Hepatocyte (in vitro differentiated cells): ENCODE results near the gene SUGP2. TPM values are rescaled to one million over a fixed set of nuclear protein-coding genes. Genes with fewer than 3 reads are reported as not detected.

Experiments used
- DNase-seq: peaks from one replicate; pipeline ENCODE4 v3.0.0-alpha.2; 2016; ENCODE audit warnings: low spot score
- H2AFZ ChIP-seq: fragments of 200-600 bp; sonication (generic); 2 replicates; pipeline ENCODE4 v1.6.0; 2016; ENCODE audit warnings: antibody characterized with exemption, mild to moderate bottlenecking
- H3K27ac ChIP-seq: fragments of 200-600 bp; sonication (generic); 2 replicates; pipeline ENCODE4 v1.5.1; 2016; ENCODE audit warnings: mild to moderate bottlenecking
- H3K27me3 ChIP-seq: fragments of 200-600 bp; sonication (generic); 2 replicates; pipeline ENCODE4 v1.6.1; 2016
- H3K36me3 ChIP-seq: fragments of 200-600 bp; sonication (generic); replicated peaks from 2 replicates; pipeline ENCODE4 v1.5.1; 2016; ENCODE audit warnings: low read depth; ENCODE audit not compliant: insufficient read depth
- H3K4me1 ChIP-seq: fragments of 200-600 bp; sonication (generic); 2 replicates; pipeline ENCODE4 v1.5.1; 2016; ENCODE audit warnings: mild to moderate bottlenecking, moderate library complexity; ENCODE audit not compliant: insufficient read depth
- H3K4me2 ChIP-seq: fragments of 200-600 bp; sonication (generic); 2 replicates; pipeline ENCODE4 v1.6.0; 2016
- H3K4me3 ChIP-seq: fragments of 200-600 bp; sonication (generic); 2 replicates; pipeline ENCODE4 v1.5.1; 2016; ENCODE audit warnings: mild to moderate bottlenecking
- H3K79me2 ChIP-seq: fragments of 200-600 bp; sonication (generic); 2 replicates; pipeline ENCODE4 v1.6.0; 2017; ENCODE audit warnings: mild to moderate bottlenecking
- H3K9me2 ChIP-seq: fragments of 200-600 bp; sonication (generic); replicated peaks from 2 replicates; pipeline ENCODE4 v1.6.0; 2017; ENCODE audit warnings: mild to moderate bottlenecking; ENCODE audit not compliant: insufficient read depth
- H3K9me3 ChIP-seq: fragments of 200-600 bp; sonication (generic); 2 replicates; pipeline ENCODE4 v1.5.1; 2016; ENCODE audit warnings: low read depth, mild to moderate bottlenecking
- H4K20me1 ChIP-seq: fragments of 200-600 bp; sonication (generic); 2 replicates; pipeline ENCODE4 v1.6.0; 2016; ENCODE audit warnings: mild to moderate bottlenecking; ENCODE audit not compliant: insufficient read depth, poor library complexity, severe bottlenecking
- CTCF ChIP-seq: fragments of 200-600 bp; sonication (generic); IDR thresholded peaks from 2 replicates; pipeline ENCODE4 v1.5.1; 2016; ENCODE audit warnings: antibody characterized with exemption, mild to moderate bottlenecking; ENCODE audit not compliant: poor library complexity
- EZH2 ChIP-seq: fragments of 200-600 bp; sonication (generic); IDR thresholded peaks from 2 replicates; pipeline ENCODE4 v1.6.1; 2016; ENCODE audit warnings: antibody characterized with exemption, mild to moderate bottlenecking, borderline replicate concordance
- EZH2phosphoT487 ChIP-seq: fragments of 200-600 bp; sonication (generic); IDR thresholded peaks from one replicate; pipeline ENCODE4 v1.6.1; 2018; ENCODE audit warnings: antibody characterized with exemption, mild to moderate bottlenecking, low read depth, moderate library complexity; ENCODE audit not compliant: unreplicated experiment, severe bottlenecking
- WGBS: methylation state at CpG from one replicate; pipeline ENCODE4 v1.1.6; 2016; ENCODE audit warnings: low lambda C conversion rate; ENCODE audit errors: missing lambda C conversion rate; 5-methylcytosine and 5-hydroxymethylcytosine counted together
- polyA plus RNA-seq: library from polyadenylated mRNA; unstranded; fragments of >200 nt; fragmentation: Nextera tagmentation; extraction: Ambion mirVana; gene quantifications from 2 replicates; pipeline ENCODE4 v1.2.1, GENCODE V29; 2016
- total RNA-seq: library from RNA; depleted of rRNA; stranded (reverse); fragments of >200 nt; gene quantifications from 2 replicates; pipeline ENCODE4 v1.2.3, GENCODE V29; 2014

Gene SUGP2
- total and polyA plus RNA-seq, 2 experiments from 2014 or later: 36.4 to 51.0 TPM

GRCh38 chr19:18942692-18943091 is 90.6 kb downstream of the SUGP2 start:
- Histone ChIP-seq H3K36me3 (no peaks in the 10 kb centered on the region), H3K27me3 (no peaks in the 10 kb centered on the region), H3K27ac (no peak overlapping the region), H2AFZ (no peak overlapping the region), H3K4me3 (no peak overlapping the region), H3K9me2 (no peaks in the 10 kb centered on the region), H3K9me3 (no peaks in the 10 kb centered on the region), H3K79me2 (peaks cover 17% of the 10 kb centered on the region), H3K4me1 (peaks cover 7% of the 10 kb centered on the region), H3K4me2 (no peak overlapping the region), H4K20me1 (peaks cover 8% of the 10 kb centered on the region)
- no peak for TF ChIP-seq CTCF
- no peak for TF ChIP-seq EZH2phosphoT487
- no peak for TF ChIP-seq EZH2
- WGBS: 93% methylated on average over 6 of the region's 6 CpGs
- DNase-seq: no peak

GRCh38 chr19:18941628-18942354 is 91.5 kb downstream of the SUGP2 start:
- H3K4me3 ChIP-seq: no peak overlapping the region
- no peak for DNase-seq

More at GRCh38 chr19:18941628-18942354, 91.5 kb downstream of the SUGP2 start:
- peaks cover 8% of the 10 kb centered on the region for H4K20me1 ChIP-seq
- H3K27me3 ChIP-seq: no peaks in the 10 kb centered on the region
- H3K9me2 ChIP-seq: no peaks in the 10 kb centered on the region
- no peak overlapping the region for H3K27ac ChIP-seq
- peak overlapping the region; percentile 63 for H3K4me2 ChIP-seq
- 72% methylated on average over 18 of the region's 18 CpGs for WGBS
- TF ChIP-seq CTCF: no peak
- TF ChIP-seq EZH2phosphoT487: no peak
- TF ChIP-seq EZH2: no peak
- no peak overlapping the region for H2AFZ ChIP-seq
- no peaks in the 10 kb centered on the region for H3K36me3 ChIP-seq
- no peaks in the 10 kb centered on the region for H3K9me3 ChIP-seq
- peaks cover 17% of the 10 kb centered on the region for H3K79me2 ChIP-seq
- peaks cover 7% of the 10 kb centered on the region for H3K4me1 ChIP-seq

Other genes with a start within 250 kb of the SUGP2 start
- 2.8 and 3.0 TPM in 2 replicates for gene COMP, start 242.2 kb downstream of the SUGP2 start, total RNA-seq
- gene COMP, start 242.2 kb downstream of the SUGP2 start, polyA plus RNA-seq: 12.5 and 16.3 TPM in 2 replicates
- 24.5 and 47.2 TPM in 2 replicates for gene UPF1, start 201.6 kb downstream of the SUGP2 start, total RNA-seq
- gene UPF1, start 201.6 kb downstream of the SUGP2 start, polyA plus RNA-seq: 22.2 and 27.0 TPM in 2 replicates
- 3.0 and 5.3 TPM in 2 replicates for gene CERS1, start 137.4 kb downstream of the SUGP2 start, total RNA-seq
- 4.9 and 5.7 TPM in 2 replicates for gene CERS1, start 137.4 kb downstream of the SUGP2 start, polyA plus RNA-seq
- 222 and 228 TPM in 2 replicates for gene COPE, start 114.1 kb downstream of the SUGP2 start, total RNA-seq
- gene COPE, start 114.1 kb downstream of the SUGP2 start, polyA plus RNA-seq: 397 and 413 TPM in 2 replicates
- 45.8 and 46.0 TPM in 2 replicates for gene DDX49, start 113.8 kb downstream of the SUGP2 start, total RNA-seq
- 57.8 and 61.3 TPM in 2 replicates for gene DDX49, start 113.8 kb downstream of the SUGP2 start, polyA plus RNA-seq
- gene HOMER3, start 92.3 kb downstream of the SUGP2 start, total RNA-seq: 28.9 and 44.0 TPM in 2 replicates
- gene HOMER3, start 92.3 kb downstream of the SUGP2 start, polyA plus RNA-seq: 41.4 and 53.4 TPM in 2 replicates
- 26.4 and 29.7 TPM in 2 replicates for gene ARMC6, start 86 bp upstream of the SUGP2 start, total RNA-seq
- 25.8 and 30.8 TPM in 2 replicates for gene ARMC6, start 86 bp upstream of the SUGP2 start, polyA plus RNA-seq
- 11.5 and 13.8 TPM in 2 replicates for gene SLC25A42, start 30.5 kb upstream of the SUGP2 start, total RNA-seq
- 21.3 and 23.2 TPM in 2 replicates for gene SLC25A42, start 30.5 kb upstream of the SUGP2 start, polyA plus RNA-seq
- gene TMEM161A, start 105.0 kb upstream of the SUGP2 start, total RNA-seq: 19.6 and 22.1 TPM in 2 replicates
- 48.5 and 51.3 TPM in 2 replicates for gene TMEM161A, start 105.0 kb upstream of the SUGP2 start, polyA plus RNA-seq
- gene MEF2B, start 136.7 kb upstream of the SUGP2 start, total RNA-seq: 0.32 and 0.70 TPM in 2 replicates
- 2.6 and 3.7 TPM in 2 replicates for gene MEF2B, start 136.7 kb upstream of the SUGP2 start, polyA plus RNA-seq
- 13.1 and 13.7 TPM in 2 replicates for gene BORCS8, start 158.6 kb upstream of the SUGP2 start, total RNA-seq
- gene BORCS8, start 158.6 kb upstream of the SUGP2 start, polyA plus RNA-seq: 25.6 and 34.2 TPM in 2 replicates
- 35.1 and 44.7 TPM in 2 replicates for gene RFXANK, start 158.7 kb upstream of the SUGP2 start, total RNA-seq
- 85.7 and 88.3 TPM in 2 replicates for gene RFXANK, start 158.7 kb upstream of the SUGP2 start, polyA plus RNA-seq
- gene NR2C2AP, start 169.9 kb upstream of the SUGP2 start, total RNA-seq: 6.1 and 9.0 TPM in 2 replicates
- gene NR2C2AP, start 169.9 kb upstream of the SUGP2 start, polyA plus RNA-seq: 5.2 and 10.4 TPM in 2 replicates
- 0.03 TPM in 1 of 2 replicates, not detected in the other for gene NCAN, start 178.4 kb upstream of the SUGP2 start, total RNA-seq
- not detected in 2 replicates for gene NCAN, start 178.4 kb upstream of the SUGP2 start, polyA plus RNA-seq
- gene TM6SF2, start 239.8 kb upstream of the SUGP2 start, total RNA-seq: 3.1 and 4.5 TPM in 2 replicates
- gene TM6SF2, start 239.8 kb upstream of the SUGP2 start, polyA plus RNA-seq: 8.4 and 8.6 TPM in 2 replicates